HG03060 (cell line): ENCODE measurements around the gene PSME2.
"Not testable (repeated sequence)": the region's sequence is repeated elsewhere in the genome, so short reads cannot be mapped to it uniquely, and the experiment has no call there.

Experiments used
- ATAC-seq: cut with Tn5 transposase; IDR thresholded peaks from one replicate; pipeline ENCODE4 v1.9.1; 2021; ENCODE audit warnings: low read depth, moderate number of reproducible peaks; ENCODE audit not compliant: unreplicated experiment

Gene PSME2

DNA sequence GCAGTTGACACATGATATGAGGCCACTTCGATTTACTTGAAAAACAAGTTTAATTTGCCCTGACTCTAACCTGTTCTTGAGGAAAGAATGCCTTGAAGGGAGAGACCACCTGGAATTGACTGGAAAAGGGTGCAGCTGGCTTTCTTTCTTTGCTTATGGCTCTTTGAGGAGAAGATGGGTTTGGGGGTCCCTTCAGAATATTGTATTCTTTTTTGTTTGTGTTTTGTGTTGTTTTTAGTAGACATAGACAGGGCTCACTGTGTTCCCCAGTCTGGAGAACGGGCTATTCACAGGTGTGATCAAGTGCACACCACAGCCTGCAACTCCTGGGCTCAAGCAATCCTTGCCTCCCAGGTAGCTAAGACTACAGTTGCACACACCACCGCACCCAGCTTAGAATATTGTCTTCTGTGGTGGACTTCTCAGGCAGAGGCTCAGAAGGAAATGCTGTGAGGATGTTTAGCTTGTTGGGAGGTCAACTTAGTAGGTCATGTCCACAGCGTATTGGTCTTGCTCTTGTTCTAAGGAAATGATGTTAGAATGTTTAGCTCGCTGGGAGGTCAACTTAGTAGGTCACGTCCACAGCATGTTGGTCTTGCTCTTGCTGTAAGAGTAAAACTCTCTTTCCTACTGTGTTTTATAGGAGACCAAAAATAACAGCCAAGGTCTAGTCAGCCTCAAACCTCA lies 30.1 kb downstream of the PSME2 start:
- no peak for ATAC-seq

DNA sequence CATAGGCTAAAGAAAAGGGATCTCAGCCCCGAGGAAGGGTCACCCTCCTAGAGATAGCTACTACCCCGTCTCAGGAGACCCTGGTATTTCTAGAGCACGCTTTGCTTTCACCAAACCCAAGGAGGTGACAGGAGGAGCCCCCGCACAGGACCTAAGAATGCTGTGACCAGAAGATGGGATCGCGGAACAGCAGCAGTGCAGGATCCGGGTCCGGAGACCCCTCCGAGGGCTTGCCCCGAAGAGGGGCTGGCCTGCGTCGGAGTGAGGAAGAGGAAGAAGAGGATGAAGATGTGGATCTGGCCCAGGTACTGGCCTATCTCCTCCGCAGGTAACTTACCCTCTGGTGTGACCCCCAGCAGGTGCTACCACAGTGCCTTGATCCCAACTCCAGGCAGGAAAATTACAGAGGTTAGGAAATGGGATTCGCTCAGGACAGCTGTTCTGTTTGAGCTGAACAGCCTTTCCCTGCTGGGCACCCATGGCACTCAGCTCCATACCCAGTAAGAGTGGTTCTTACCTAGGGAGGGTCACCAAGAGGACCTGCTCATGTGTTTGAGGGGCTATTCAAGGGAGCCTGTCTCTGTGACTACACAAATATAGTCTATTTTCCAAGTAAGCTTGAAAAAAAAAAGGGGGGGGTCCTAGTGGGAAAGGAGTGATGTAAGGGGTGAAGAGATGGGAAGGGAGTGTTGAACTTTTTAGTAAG lies 30.8 kb downstream of the PSME2 start:
- ATAC-seq: no peak

DNA sequence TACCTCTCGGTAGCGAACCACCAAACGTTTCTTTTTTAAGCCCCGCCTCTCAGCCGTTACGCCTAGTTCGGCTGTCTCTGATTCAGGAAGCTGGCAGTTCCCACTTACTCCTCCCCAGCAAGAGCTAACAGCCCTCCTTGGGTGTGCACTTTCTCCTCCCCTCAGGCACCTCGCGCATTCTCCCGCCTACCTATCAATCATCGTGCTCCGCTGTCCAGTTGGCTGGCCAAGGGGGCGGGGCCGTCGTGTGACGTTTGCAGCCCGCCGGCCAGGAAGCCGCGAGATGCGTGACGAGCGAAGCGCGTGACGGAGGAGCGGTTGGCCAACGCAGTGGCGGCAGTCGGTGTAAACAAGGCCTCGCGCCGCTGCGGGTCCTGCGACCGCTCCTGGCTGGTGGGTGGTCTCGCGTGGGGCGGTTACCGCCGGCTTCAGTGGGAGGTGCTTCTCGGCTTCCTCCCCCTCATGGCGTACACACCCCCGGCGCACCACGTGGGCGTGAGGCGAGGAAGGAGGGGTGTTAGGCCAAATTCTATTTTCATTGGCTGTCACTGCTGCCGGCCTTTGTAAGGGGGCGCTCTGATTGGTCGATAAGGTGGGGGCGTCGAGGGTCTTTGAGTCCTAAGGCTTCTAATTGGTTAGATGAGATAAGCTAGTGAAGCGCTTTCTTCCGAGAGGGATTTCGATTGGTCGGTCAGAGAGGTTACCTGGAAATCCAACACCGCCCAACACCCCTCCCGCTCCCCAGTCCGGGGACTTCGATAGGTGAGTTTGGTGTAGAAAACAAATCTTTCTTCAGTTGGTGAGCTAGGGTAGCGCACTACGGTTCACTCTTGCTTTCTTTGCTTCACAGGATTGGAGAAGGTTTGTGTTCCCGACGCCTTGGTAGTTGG lies 31.6 kb downstream of the PSME2 start, which contains the start of the genes DCAF11 and NRL:
Gene DCAF11, plus strand, starts transcription at position 246 of the 890 bp plus-strand sequence. CDS start 818 bp downstream, outside the sequence.
Gene NRL, minus strand, starts transcription at position 418 of the 890 bp plus-strand sequence. CDS start 32,101 bp downstream, outside the sequence.
- ATAC-seq: peak; percentile 81

DNA sequence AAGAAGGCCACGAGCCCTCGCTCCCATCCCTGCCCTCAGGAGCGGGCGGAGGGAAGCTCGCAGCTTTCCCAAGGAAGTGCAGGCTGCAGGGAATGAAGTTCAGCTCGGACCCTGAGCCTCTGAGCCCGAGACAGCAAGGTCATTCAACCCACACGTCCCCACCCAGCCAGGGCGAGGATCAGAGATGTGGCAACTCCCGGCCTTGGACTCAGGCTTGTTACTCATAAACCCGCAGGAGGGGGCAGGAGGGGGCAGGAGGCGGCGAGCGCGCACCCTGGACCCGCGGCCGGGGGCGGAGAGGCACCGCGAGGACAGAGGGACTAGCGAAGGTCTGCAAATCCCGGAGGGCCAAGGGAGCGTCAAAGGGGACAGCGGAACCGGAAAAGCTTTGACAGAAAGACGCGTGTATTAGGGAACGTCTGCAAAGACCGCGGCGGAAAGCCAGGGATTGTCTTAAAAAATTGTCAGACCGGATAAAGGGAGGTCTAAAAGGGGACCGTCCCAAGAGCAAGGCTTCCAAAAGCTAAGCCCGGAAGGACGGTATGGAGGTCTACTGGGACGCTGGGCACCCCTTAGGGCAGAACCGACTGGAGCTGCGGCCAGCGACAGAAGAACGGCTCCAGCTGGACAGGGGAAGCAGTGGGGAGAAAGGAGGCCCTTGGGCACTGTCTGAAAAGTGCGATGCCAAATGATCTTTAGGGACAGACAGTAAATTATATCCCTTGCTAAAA lies 32.4 kb downstream of the PSME2 start:
- peak; percentile 18 for ATAC-seq

DNA sequence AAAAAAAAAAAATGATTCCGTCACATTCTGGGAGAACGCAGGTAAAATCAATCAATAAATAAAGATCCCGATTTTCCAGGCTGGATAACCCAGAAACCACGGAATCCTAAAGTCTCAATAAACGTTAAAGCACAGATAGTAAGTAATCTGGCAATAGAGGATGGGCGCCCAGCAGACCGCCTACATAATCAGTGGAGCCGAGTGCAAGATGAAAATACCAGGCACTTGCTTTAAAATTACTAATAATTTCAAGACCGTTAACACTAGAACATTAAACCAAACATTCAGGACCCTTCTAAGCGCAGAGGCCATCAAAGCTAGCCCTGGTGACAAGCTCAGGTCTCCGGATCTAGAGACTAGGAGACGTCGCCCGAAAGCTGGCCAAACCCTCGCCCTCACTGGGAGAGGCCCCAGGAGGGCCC lies 33.0 kb downstream of the PSME2 start:
- ATAC-seq: no peak

DNA sequence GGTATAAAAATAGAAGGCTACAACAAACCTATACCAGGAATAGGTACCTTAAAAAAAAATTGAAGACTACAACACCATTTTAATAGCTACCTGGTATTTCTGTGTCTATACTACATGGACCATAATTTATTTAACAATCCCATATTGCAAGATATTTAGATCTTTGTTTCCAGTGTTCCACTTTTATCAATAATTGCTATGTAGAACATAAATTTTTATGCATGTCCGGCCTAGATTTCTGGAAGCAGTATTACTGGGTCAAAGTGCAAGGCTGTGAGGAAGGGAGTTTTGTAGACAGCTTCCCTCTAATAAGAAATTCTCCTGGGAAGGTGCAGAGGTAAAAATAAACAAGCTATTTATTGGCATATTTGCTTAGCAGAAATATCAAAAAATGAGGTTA lies 35.9 kb downstream of the PSME2 start:
- ATAC-seq: no peak

DNA sequence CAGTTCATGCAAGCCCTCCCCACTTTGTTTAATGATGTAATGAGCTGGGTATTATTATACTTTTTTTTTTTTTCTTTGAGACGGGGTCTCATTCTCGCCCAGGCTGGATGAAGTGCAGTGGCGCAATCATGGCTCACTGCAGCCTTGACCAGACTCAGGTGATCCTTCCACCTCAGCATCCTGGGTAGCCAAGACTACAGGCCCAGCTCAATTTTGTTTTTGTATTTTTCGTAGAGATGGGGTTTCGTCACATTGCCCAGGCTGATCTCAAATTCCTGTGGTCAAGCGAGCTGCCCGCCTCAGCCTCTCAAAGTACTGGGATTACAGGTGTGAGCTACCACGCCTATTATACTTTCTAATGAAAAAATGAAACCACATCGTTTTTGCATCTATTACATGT lies 36.4 kb downstream of the PSME2 start:
- ATAC-seq: no peak

DNA sequence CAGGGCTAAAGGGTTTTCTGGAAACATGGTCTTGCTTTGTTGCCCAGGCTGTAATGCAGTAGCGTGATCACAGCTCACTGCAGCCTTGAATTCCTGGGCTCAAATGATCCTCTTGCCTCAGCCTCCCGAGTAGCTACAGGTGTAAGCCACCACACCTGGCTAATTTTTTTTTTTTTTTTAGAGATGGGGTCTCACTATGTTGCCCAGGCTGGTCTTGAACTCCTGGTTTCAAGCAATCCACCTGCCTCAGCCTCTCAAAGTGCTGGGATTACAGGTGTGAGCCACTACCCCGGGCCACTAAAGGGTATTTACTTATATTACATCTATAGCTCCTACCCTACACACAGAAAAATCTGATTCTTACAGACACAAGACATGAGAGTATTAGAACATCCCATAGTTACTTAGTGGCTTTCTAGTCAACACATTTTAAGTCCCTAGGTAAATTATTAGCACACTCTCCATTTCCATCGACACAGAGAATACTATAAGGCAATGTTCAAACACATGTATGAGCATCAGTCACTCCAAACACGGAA lies 38.0 kb downstream of the PSME2 start:
- ATAC-seq: no peak

DNA sequence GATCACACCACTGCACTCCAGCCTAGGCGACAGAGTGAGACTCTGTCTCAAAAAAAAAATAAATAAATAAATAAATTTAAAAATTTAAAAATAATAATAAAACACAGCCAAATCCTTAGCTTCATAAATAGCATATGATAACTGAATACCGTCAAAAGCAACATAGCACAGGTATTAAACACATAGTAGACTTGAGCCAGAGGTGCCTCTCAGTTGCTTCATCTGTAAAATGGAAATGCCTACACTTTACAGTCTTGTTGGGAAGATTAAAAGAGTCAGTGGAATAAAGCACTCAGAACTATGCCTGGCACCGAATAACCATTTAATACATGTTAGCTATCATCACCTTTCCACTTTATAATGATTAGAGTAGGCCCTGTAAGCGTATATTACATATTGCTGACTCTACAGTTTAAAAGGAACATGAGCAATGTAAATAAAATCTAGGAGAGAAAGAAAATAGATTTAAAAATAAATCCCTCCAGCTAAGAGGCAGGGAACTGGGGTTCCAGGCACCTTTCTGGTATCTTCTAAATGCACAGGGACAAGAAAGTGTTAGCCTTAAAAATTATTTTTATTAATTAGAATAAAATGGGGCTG lies 39.6 kb downstream of the PSME2 start:
- no peak for ATAC-seq

DNA sequence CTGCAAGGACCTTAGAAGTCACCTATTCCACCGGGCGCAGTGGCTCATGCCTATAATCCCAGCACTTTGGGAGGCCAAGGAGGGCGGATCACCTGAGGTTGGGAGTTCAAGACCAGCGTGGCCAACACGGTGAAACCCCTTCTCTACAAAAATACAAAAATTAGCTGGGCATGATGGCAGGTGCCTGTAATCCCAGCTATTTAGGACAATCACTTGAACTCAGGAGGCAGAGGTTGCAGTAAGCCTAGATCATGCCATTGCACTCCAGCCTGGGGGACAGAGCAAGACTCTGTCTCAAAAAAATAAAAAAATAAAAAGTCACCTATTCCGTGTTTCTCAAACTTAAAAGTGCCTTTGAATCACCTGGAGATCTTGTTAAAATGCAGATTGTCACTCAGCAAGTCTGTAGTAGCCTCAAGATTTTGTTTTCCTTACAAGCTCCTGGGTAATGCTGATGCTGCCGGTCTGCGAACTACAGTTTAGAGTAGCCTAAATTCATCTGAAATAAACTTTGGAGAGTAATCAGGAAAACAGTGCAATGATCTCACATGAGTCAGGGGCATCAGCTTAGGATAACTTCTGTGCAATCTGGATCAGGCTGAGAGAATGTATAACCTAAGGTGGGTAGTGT lies 40.7 kb downstream of the PSME2 start:
- not testable (repeated sequence) for ATAC-seq

DNA sequence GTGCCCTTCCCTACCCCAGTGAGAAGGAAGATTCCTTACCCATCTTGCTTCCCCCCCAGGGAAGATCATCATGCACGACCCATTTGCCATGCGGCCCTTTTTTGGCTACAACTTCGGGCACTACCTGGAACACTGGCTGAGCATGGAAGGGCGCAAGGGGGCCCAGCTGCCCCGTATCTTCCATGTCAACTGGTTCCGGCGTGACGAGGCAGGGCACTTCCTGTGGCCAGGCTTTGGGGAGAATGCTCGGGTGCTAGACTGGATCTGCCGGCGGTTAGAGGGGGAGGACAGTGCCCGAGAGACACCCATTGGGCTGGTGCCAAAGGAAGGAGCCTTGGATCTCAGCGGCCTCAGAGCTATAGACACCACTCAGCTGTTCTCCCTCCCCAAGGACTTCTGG lies 43.0 kb downstream of the PSME2 start:
- ATAC-seq: no peak

DNA sequence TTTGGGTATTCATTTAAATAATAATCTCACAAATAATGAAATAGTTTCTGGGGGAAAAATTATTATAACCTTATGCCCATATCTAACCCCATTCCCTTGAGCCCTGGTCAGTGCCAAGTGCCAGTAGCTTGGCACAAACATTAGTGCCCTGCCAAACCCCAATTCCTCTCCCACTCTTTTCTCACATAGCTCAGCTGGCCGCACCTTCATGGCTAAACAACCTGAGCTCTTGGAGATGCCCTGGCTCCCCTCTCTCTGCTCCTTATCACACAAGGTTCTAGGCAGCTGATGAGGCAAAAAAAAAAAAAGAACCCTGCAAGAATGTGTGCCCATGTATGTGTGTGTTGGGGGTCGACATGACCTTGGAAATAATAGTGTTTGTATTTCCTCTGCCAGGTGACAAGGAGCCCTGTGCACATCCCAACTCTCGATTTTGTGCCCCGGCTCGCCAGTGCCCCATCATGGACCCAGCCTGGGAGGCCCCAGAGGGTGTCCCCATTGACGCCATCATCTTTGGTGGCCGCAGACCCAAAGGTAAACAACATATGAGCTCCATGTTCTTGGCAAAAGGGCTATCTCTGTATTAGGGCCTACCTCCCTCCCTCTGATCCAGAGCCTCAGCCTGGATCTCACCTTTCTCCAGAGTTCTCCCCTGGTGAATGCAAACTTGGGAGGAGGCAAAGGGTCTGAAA lies 43.9 kb downstream of the PSME2 start:
- ATAC-seq: no peak

DNA sequence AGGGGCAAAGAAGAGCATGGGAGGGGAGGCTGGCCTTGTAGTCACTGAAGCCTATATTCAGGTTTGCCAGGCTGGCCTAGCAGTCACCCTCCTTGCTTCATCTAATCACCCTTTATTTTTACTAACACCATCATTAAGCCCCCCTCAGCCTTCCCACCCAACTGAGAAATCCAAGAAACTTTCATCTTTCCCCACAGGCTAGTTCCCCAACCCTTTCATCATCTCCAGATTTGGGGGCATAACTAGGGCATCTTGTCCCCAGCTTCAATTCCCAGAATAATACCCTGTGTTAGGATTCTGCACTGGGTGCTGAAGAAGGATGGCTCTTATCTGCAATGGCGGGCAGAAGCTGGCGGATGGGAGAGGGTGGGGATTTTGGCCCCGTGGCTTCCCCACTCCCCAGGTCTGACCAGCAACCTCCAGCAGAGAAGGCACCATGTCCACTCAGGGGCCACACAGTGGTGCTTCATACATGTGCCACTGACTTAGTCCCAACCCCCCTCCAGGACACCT lies 45.4 kb downstream of the PSME2 start:
- ATAC-seq: no peak

DNA sequence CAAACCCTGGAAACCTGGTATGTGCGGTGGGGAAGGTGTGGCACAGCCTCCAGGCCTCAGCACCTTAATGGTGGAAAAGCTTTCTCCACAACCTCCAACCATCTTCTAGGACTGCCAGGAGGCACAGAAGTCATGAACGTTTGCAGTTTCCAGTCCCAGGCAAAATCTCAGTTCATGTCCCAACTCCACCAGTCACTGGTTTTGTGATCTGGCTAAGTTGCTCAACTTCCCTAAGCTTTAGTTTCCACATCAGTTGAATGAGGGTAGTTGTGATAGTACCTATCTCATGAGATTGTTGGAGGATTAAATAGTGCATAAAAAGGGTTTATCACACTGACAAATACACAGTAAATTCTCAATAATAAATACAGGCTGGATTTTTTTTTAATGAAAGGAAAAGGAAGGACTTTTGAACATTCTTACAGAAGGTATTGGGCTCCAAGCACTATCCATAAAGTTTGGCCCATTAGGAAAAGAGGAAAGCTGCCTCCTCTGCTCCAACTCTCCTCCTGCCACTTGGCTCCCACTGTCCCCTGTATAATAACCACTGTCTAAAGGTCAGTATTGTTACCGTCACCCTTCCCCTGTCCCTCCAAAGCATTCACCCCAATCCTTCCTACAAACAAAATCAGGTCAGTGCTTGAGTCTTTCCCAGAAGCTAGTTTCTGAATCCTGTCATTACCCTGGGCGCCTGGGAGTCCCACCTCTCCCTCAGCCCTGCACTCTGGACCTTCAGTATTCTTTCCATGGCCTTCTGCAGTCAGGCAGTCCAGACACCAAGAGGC lies 46.0 kb downstream of the PSME2 start:
- no peak for ATAC-seq

DNA sequence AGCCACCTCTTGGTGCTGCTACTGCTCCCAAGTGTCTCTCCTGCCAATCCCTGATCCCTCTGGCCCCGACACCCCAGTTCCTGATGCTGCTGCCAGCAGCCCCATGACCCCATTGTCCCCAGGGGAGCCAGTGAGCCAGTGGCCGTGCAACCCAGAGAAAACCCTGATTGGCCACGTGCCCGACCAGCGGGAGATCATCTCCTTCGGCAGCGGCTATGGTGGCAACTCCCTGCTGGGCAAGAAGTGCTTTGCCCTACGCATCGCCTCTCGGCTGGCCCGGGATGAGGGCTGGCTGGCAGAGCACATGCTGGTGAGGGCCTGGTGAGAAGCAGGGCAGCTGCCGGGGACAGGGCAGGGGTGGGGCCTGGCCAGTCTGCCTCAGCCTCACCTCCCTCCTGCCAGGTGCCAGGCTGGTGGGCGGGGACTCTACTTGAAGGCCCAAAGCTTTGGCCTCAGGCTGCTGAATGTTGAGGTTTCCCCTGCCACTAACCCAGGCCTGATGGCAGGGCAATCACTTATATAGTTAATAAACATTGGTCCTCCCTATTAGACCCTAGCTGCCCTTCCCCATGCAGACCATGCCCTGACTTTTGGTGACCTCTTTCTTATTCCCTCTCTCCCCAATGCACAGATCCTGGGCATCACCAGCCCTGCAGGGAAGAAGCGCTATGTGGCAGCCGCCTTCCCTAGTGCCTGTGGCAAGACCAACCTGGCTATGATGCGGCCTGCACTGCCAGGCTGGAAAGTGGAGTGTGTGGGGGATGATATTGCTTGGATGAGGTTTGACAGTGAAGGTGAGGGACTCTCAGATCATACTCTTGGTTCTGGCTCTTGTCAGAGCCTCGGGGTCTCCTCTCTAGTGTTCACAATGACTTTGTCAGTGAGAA lies 47.2 kb downstream of the PSME2 start:
- no peak for ATAC-seq

DNA sequence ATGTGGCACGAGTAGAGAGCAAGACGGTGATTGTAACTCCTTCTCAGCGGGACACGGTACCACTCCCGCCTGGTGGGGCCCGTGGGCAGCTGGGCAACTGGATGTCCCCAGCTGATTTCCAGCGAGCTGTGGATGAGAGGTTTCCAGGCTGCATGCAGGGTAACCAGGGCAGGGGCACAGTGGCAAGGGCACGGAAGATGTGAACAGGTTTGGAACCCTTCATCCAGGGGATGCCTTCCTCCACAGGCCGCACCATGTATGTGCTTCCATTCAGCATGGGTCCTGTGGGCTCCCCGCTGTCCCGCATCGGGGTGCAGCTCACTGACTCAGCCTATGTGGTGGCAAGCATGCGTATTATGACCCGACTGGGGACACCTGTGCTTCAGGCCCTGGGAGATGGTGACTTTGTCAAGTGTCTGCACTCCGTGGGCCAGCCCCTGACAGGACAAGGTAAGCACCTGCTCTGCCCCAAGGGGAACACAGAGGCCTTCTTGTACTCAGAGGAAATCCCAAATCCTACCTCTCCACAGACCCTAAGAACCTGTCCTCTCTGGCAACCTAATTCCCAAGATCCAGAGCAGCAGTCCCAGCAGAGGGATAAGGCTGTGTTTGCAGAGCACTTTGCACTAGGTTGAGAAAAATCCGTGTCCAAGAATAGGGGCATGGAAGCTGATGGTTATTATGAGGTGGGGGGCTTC lies 48.0 kb downstream of the PSME2 start:
- ATAC-seq: no peak
